Left renal pelvis (tissue), 4 donors: Measurements from ENCODE around the gene NKIRAS2. TPM values are rescaled to one million over a fixed set of nuclear protein-coding genes. Genes with fewer than 3 reads are reported as not detected.

Source experiments
- DNase-seq, 4 donors: peaks; one replicate each; pipeline ENCODE4 v3.0.0-alpha.2; 2013; ENCODE audit warnings: low read depth in 4 of 4, low spot score in 3 of 4
- polyA plus RNA-seq, 4 donors: library from polyadenylated mRNA; unstranded; fragments of 120-200 nt; gene quantifications; one replicate each; pipeline ENCODE4 v1.2.1, GENCODE V29; 2013; ENCODE audit not compliant: insufficient read length in 4 of 4

The NKIRAS2 gene
- polyA plus RNA-seq, 4 donors = 39.3 to 52.2 (median 48.7) TPM

DNA sequence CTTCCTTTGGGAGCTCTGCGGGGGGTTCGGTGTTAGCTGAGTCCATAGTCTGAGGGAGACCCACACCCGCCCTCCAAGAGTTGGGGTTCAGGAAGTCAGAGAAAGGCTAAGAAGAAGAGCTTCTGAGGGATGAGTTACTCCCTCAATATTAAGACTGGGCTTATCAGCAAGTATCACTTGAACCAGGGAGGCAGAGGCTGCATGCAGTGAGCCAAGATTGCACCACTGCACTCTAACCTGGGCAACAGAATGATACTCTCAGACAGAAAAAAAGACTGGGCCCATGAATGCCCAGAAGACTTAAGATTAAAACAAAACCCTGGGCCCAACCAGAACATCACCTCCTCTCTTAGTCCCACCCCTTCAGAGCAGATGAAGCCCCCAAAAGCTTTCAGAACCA lies 6.0 kb downstream of the NKIRAS2 start:
- DNase-seq = no peak

DNA sequence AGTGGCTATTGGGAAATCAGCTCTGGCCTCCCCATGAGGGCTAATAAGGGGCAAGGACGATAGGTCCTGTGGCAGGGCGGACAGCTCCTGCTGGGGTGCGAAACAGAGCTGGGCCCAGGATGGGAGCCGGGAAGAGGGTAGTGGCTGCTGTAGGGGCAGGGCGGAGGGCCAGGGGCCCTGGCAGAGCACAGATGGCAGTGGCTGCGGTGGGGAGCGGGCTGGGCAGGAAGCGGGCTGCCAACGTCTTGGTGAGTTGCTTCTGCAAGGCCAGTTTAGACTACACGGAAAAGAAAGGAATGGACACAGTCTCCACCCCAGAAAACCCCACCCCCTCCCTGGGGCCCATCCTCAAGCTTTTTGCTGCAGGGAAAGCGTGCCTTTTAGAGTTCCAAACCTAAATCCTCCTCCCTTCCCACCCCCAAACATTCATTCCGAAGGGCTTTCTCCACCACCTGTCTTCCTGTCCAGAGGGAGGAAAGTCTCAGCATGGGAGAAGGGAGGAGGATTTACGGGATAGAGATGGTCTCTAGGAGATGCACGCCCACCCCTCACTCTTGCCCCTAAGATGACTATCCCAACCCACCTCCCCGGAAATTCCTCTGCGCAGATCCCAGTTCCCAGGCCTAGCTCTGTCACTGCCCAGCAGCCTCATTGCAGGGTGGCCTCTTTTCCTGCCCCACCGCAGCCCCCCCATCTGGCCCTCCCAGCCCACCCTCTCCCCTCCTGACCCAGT lies 7.1 kb downstream of the NKIRAS2 start:
- no peak for DNase-seq

DNA sequence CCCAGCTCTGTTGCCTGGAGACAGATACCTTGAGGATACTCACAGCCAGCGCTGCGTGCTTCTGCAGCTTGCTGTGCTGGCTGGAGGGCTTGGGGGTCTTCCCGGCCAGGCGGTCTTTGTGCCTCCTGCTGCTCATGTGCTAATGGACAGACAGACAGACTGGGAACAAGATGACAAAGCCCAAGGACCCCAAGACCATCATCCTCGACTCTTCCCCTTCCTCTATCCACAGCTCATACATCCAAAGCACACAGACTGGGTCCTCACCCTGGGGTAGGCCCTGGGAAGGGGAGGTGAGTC lies 7.7 kb downstream of the NKIRAS2 start:
- no peak for DNase-seq

DNA sequence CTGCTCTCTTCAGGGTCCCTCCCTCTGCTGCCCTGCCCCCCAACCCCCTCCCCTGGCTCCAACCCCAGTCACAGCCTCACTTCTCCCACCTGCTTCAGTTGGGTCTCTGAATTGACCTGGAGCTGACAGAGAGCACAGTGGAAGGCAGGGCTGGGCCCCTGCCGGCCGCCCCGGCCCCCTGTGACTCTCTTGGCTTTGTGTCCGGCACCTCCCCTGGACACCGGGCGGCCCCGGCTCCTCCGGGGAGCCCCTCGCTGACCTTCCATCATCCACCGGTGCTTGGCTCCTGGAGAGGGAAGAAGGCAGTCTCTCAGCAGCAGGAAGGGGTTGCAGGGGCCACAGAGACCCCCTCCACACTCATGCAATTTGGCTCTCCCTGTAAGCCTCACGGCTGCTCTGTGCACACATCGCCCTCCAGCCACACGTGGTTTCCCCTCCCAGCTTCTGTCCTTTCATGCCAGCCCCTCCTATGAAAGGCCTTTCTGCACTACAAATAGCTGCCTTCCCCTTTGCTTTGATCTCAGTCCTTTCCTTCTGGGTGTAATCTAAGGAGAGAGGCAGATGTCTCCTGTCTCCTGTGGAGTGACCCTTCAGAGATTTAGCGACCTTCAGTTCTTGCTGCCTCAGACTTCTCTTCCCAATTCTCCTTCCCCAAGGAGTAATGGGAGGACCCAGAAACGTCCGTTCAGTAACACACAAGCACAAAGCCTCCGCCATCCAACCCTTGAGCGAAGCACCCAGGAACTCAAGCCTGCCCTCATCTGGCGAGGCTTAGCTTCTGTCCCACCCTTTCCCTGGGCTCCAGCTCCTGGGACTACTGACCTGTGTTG lies 8.3 kb downstream of the NKIRAS2 start:
- no peak for DNase-seq

DNA sequence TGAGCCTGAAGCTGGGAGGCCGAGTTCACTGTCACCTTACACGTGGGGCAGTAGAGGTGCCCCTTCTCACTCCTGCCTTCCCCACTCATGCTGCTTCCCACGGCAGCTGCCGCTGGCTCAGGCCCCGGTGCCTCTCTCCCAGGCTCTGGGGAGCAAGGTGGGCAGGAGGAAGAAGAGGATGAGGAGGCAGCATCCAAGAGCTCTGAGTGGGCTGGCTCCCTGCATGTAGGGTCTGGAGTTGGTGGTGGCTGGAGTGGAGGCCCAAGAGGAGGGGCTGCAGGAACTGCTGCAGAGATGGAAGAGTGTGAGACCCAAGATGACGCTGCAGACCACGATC lies 8.9 kb downstream of the NKIRAS2 start:
- DNase-seq = no peak

DNA sequence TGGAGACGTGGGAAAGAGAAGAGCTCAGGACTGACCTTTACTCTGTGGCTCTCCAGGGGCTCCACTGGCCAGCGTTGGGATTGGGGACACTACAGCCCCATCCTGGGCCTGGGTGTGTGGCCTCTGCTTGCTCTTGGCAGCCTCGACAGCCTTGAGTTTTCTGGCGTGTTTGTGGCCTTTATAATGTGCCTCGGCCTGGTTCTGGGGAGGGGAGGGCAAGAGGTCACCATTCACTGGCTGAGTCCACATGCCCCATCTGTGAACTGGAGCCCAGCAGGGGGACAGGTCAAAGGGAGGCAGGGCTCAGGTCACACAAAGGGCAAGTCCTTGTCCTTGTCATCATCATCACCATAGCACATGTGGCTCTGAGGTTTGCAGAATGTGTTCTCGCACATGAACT lies 11.7 kb downstream of the NKIRAS2 start:
- DNase-seq = no peak

DNA sequence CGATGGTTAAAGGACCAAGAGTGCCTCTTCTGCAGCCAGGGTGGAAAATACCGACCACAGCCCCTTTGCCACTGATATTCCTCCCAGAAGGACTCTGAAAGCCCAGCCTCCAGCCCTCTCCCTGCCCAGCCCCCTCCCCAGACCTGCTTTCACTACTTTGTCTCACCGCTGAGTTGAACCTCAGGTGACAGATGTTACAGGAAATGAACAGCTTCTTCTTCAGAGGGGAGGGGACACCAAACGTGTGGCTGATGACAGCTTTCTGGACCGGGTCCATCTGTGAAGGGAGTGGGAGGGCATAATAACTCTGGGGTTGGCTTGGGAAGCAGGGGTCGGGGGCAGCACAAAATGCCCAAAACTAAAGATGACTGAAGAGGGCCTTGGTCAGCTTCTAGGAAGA lies 14.2 kb downstream of the NKIRAS2 start:
- no peak for DNase-seq

DNA sequence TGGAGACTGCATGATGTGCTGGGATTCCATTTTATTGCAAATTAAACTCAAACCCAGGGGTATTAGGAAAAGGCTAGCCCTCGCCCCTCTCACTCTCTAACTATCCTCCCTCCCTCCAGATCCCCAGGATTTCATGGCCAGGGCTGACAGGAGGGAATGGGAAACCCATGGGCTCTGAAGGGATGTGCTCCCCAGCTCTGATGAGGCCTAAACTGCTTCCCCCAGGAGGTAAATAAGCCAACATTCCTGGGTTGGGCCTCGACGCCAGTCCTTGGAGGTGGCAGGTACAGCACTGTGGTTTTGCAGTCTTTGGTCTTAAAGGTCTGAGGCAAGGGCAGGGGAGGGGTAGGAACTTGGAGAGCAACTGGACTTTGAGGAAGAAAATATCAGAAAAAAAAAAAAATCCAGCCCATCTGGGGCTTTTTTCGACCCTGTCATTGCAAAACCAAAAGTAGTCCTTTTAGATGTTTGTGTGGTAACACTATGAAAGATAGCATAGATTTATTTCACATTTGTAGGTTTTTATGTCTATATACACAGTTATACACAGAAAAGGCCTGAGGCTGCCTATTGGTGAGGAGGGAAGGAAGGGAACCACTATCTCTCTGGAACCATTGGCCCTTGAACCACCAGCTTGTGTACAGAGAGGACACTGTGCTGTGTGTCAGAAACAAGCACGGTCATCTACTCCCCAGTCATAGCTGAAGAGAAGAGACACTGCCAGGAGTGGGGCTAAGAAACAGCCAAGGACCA lies 18.5 kb downstream of the NKIRAS2 start:
- DNase-seq = no peak

DNA sequence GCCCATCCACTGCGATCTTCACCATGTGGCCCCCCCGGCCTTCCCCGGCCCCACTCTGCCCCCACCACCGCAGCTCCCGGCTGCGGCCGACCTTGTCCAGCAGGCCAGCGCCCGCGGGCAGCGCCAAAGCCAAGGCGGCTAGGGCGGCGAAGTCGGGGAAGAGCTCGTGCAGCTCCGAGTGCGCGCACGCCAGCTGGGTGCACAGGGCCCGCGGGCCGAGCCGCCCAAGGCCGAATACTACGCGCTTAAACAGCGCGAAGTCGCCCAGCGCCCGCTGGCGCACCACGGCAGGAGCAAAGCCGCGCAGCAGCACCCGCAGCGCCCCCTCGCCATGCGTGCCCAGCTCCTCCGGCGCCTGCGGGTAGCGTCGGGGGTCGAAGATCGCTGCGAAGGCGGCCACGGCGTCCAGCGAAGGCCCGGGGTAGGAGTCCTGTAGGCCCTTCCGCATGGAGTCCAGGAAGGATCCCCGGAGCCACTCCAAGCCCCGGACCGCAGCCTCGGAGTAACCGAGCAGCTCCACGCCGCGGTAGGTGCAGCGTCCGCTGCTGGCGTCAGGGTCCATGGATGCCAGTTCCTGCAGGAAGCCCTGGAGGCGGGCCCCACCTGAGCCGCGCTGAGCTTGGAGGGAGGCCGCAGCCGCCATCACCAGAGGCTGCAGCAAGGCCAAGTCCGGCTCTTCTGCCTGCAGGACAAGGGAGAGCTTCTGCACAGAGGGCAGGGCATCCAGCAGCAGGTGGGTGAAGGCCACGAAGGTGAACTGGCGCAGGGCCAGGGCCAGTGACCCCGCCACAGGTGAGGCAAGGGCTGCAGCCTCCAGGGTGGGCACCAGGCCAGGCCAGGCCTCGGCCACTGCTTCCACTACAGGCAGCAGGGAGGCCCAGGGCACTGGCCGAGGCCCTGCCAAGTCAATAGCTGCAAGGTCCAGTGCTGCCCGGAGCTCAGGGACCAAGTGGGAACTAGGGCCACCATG lies 20.2 kb downstream of the NKIRAS2 start:
- no peak for DNase-seq

DNA sequence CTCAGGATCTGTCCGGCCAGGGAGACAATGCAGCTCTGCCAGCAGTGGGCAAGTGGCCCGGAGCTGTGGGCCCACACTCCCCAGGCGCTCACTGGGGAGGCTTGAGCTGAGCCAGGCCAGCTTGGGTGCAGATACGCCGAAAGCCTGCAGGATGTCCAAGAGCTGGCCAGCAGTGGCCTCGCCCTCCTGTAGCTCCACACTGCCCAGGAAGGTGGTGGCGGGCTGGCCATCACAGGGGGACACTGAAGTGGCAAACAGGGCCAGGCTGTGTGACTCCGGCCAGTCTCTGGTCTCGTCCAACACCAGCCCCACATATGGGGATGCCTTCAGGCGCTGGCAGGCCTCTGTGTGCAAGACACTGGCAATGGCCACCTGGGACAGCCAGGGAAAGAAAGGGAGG lies 20.9 kb downstream of the NKIRAS2 start:
- no peak for DNase-seq

DNA sequence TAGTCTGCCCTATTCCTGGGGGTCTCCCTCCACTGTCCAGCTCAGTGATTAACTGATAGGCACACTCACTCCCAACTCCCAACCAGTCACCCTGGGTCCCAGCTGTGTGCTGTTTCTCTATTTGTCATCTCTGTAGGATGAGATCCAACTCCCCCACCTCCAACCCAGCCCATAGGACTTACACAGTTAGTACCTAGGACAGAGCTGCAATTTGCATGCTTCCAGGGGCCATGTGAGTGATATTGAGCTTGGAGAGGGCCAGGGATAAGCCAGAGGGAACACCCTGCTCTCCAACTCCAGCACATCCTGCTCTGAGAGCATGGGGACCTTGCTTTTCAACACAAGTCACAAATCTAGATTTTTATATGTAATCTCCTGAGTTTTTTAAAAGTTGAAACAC lies 21.7 kb downstream of the NKIRAS2 start:
- no peak for DNase-seq

DNA sequence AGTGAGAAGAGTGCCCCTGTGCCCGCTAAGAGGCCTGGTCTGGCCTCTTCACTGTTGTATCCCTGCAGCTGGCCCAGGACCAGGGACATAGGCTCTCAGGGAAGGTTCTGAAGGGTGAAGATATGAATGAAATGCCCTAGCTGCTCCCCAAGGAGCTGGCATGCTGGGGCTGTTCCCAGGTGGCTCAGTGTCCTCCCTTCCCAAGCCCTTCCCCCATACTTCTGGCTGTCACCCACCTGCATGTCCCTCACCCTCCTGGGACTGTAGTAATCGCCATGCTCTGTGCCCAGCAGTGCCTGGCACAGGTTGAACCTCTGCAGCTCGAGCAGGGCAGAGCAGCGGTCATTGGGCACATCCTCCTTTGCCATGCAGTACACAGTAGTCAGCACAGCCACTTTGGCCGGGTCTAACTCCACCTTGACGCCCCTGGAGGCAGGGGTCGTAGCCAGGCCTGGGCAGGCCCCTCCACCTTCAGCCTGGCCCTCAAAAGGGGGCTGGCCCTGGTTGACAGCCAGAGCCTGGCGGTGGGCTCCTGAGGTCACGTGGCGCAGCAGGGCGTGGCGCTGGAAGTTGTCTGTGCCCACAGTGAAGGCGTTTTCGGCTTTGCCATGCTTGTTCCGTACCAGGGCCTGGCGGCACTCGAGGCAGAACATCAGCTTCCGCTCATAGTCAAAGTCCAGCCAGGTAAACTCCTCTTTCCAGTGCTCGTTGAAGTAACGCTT lies 22.9 kb downstream of the NKIRAS2 start:
- no peak for DNase-seq

DNA sequence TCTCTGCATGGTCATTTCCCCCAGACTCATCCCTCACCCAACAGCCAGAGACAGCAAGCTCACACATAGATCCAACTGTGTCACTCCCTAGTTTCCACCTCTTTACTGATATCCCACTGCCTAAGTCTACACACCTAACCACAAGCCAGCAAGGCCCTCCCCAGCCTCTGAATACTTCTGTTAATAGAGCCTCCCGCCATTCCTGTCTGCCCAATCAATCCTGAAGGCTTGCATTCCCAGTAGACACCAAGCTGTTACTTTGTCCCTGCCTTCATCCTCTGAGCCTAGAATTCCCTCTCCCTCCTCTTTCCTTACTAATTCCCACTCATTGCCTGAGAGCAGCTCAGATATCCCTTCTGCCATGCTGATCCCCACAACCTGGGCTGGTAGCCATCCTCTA lies 25.8 kb downstream of the NKIRAS2 start:
- DNase-seq = no peak

DNA sequence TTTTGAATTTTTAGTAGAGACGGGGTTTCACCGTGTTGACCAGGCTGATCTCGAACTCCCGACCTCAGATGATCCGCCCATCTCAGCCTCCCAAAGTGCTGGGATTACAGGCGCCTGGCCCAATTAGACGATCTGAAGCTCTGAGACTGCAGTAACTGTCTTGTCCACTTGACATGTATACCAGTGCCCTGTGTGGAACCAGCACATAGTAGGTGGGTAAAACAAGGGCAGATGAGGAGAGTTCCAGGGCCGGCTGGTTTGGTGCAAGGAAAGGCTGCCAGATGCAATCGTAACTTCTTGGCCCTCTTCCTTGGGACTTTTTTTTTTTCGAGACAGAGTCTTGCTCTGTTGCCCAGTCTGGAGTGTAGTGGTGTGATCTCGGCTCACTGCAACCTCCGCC lies 27.5 kb downstream of the NKIRAS2 start:
- DNase-seq = no peak

DNA sequence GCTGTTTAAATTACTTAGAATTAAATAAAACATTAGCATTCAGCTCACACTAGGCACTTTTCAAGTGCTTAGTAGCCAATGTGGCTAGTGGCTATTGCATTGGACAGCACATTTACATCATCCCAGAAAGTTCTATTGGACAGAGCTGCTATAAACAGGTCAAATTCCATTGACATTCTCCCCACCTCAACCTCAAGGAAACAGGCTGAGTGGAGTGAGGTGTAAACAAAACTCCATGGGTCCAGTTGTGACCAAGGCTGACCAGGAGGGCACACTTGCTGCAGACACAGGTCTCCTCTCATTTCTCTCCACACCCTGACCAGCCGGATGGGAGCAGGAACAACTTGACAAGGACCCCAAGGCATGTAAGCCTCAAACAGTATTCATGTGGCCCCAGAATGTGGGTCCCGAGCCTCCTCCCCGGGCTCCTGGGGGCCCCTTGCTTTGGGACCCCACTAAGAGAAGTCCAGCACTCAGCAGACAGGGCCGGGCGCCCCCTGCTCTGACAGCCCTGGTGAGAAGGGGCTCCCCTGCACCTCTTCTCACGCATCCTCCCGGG lies 30.0 kb downstream of the NKIRAS2 start:
- DNase-seq = no peak

DNA sequence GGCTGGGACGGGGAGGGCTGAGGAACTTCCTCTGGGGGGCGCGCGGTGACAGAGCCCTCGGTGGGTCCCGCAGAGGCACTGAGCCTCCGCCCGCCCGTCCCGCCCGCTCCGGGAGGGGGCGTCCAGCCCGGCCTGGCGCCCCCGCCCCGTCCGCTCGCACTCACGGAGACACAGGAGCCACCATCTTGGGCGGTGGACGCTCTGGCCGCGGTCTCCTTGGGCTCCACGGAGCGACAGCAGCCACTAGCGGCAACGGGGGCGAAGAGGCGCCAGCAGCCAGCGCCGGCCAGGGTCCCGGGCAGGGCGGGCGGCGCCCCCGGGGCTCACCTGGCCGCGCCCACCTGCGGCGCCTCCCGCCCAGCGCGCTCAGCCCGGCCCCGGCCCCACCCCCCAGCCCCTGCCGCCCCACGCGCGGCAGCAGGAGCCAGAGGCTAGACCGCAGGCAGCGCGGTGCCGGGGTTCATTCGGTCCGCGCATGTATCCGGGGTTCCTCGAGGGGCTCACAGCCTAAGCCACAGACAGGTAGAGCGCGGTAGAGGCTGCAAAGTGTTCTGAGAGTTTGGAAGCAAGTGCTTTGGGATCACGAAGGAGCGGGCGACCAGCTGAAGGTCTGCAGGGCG lies 30.6 kb downstream of the NKIRAS2 start, which contains the start of gene C17orf113:
TSS of gene C17orf113 (minus strand) at position 209 of the 620 bp plus-strand sequence. CDS start 7,225 bp downstream, outside the sequence.
- DNase-seq = no peak

DNA sequence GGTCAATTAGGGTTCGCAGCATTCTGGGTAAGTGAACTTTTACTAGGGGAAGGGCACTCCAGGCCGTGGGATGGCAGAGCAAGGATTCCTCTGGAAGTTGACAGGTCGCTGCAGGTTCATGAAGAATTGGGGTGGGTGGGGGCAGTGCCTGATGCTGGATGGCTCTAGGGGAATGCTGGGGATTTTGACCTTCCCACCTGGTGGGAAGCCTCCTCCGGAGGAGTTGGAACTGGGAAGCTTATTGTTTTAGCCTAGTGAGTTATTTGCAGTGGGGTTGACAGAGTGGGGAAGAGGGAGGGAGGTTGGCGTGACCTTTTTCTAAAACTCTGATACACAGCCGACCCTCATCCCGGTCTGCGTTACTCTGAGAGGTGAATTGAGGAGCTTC lies 31.1 kb downstream of the NKIRAS2 start:
- DNase-seq = no peak

DNA sequence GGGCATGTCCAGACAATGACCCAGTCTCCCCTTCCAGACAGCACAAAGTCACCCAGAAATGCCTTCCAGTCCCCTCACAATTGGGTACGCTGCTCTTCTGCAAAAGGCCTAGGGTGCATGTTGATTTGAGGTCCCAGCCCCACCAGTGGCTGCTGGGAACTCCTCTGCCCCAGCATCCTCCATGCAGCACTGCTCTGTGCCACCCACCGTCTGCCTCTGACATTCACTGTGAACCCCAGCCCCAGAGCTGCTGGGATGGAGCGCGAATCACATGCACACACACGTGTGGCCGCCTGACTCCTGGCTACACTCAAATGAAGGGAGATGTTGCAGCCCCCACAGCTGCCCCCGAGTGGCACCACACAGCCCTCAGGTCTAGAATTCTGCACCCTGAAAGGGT lies 31.8 kb downstream of the NKIRAS2 start:
- no peak for DNase-seq

DNA sequence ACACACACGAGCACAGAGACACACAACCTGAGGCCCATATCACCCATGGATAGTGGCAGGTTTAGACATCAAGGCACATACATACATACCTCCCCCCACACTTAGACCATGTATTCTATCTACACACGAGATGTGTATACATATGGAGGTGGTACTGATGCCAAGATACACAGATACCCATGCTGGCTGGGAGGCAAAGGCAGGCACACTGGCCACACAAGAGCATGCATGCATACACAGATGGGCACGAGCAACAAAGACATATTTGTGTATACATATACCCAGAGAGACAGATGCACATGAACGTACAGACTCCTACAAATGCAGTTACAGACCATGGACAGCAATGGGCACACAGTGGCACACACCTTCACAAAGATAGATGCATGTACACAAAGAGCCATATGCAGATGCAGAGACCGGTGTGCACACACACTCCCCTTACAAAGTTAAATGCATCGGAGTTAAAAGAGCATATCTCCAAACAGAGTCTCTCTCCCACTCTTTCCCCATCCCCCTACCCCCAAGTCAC lies 32.5 kb downstream of the NKIRAS2 start:
- no peak for DNase-seq
